ENCODE results near the gene CD244.
"Not testable (repeated sequence)": the region's sequence is repeated elsewhere in the genome, so short reads cannot be mapped to it uniquely, and the experiment has no call there.

CD244 gene

GRCh38 chr1:160904783-160905616 is 42.3 kb upstream of the CD244 start:
- TF ChIP-seq CTCF (IDR thresholded peaks at IDR 0.05; ENCODE audit: low read depth, low read length, missing control alignments): no peak
- DNase-seq (ENCODE audit: low read depth): no peak
- no peak overlapping the region for H3K4me3 ChIP-seq (ENCODE audit: low read depth, low read length)
- in situ Hi-C loops (cut with HindIII; ENCODE audit: low sequenced_read_pairs): no loop called here

GRCh38 chr1:160902251-160902650 is 39.6 kb upstream of the CD244 start:
- DNase-seq (ENCODE audit: low read depth); in situ Hi-C loops (cut with HindIII; ENCODE audit: low sequenced_read_pairs); H3K4me3 ChIP-seq (ENCODE audit: low read depth, low read length): not testable (repeated sequence)

- DNase-seq (ENCODE audit: low read depth): no peak
- no peak overlapping the region for H3K4me3 ChIP-seq (ENCODE audit: low read depth, low read length)
- in situ Hi-C loops (cut with HindIII; ENCODE audit: low sequenced_read_pairs): no loop called here
- TF ChIP-seq CTCF (IDR thresholded peaks at IDR 0.05; ENCODE audit: low read depth, low read length, missing control alignments): no peak
Observed at GRCh38 chr1:160901768-160902167, 39.1 kb upstream of the CD244 start.

GRCh38 chr1:160900683-160901082 is 38.0 kb upstream of the CD244 start:
- DNase-seq (ENCODE audit: low read depth); H3K4me3 ChIP-seq (ENCODE audit: low read depth, low read length); in situ Hi-C loops (cut with HindIII; ENCODE audit: low sequenced_read_pairs): not testable (repeated sequence)

GRCh38 chr1:160894368-160895135 is 31.9 kb upstream of the CD244 start:
- DNase-seq (ENCODE audit: low read depth); H3K4me3 ChIP-seq (ENCODE audit: low read depth, low read length); in situ Hi-C loops (cut with HindIII; ENCODE audit: low sequenced_read_pairs): not testable (repeated sequence)

- H3K4me3 ChIP-seq (ENCODE audit: low read depth, low read length): no peak overlapping the region
- in situ Hi-C loops (cut with HindIII; ENCODE audit: low sequenced_read_pairs): no loop called here
- DNase-seq (ENCODE audit: low read depth): no peak
- TF ChIP-seq CTCF (IDR thresholded peaks at IDR 0.05; ENCODE audit: low read depth, low read length, missing control alignments): no peak
Observed at GRCh38 chr1:160891474-160891873, 28.8 kb upstream of the CD244 start.

GRCh38 chr1:160888926-160889325 is 26.2 kb upstream of the CD244 start:
- no peak for TF ChIP-seq CTCF (IDR thresholded peaks at IDR 0.05; ENCODE audit: low read depth, low read length, missing control alignments)
- DNase-seq (ENCODE audit: low read depth): no peak
- H3K4me3 ChIP-seq (ENCODE audit: low read depth, low read length): no peak overlapping the region
- in situ Hi-C loops (cut with HindIII; ENCODE audit: low sequenced_read_pairs): no loop called here

- TF ChIP-seq CTCF (IDR thresholded peaks at IDR 0.05; ENCODE audit: low read depth, low read length, missing control alignments): no peak
- in situ Hi-C loops (cut with HindIII; ENCODE audit: low sequenced_read_pairs): no loop called here
Observed at GRCh38 chr1:160887071-160887470, 24.4 kb upstream of the CD244 start.

More at GRCh38 chr1:160887071-160887470, 24.4 kb upstream of the CD244 start:
- DNase-seq (ENCODE audit: low read depth): no peak
- no peak overlapping the region for H3K4me3 ChIP-seq (ENCODE audit: low read depth, low read length)
